HepG2 (cell line): ENCODE data around the gene RPH3AL. TPM values are rescaled to one million over a fixed set of nuclear protein-coding genes. Genes with fewer than 3 reads are reported as not detected.

Experiments used
- ARID5B ChIP-seq: IDR thresholded peaks from 2 replicates; pipeline ENCODE4 v1.4.0; 2020; ENCODE audit warnings: mild to moderate bottlenecking, missing genetic modification reagents
- CREB1 ChIP-seq, 2 experiments: fragments of 450-650 bp in 1 of 2; IDR thresholded peaks; 2 replicates each; pipeline ENCODE4 v1.6.1; 2016 to 2017; ENCODE audit warnings: control low read depth in 1 of 2, mild to moderate bottlenecking in 1 of 2, missing compliant biosample characterization in 1 of 2, missing genetic modification characterization in 1 of 2
- ETS1 ChIP-seq: sonication (generic); formaldehyde crosslinking; IDR thresholded peaks from 2 replicates; pipeline ENCODE4 v1.4.0; 2020; ENCODE audit warnings: missing genetic modification reagents
- HOXA5 ChIP-seq: sonication (generic); formaldehyde crosslinking; IDR thresholded peaks from 2 replicates; pipeline ENCODE4 v1.4.0; 2020; ENCODE audit warnings: missing genetic modification reagents
- KLF11 ChIP-seq: IDR thresholded peaks from 2 replicates; pipeline ENCODE4 v1.6.1; 2016; ENCODE audit warnings: missing compliant biosample characterization
- LCORL ChIP-seq, 2 experiments: fragments of 450-650 bp in 1 of 2; sonication (generic) in 1 of 2; formaldehyde crosslinking in 1 of 2; IDR thresholded peaks; 2 replicates each; pipeline versions ENCODE4 v1.5.0 to v1.6.1; 2017 to 2020; ENCODE audit warnings: antibody characterized with exemption in 1 of 2, missing genetic modification reagents in 1 of 2
- MEIS1 ChIP-seq: sonication (generic); formaldehyde crosslinking; IDR thresholded peaks from 2 replicates; pipeline ENCODE4 v1.9.0; 2021; ENCODE audit warnings: mild to moderate bottlenecking, missing genetic modification reagents, moderate library complexity, borderline replicate concordance
- PREB ChIP-seq: sonication (generic); formaldehyde crosslinking; IDR thresholded peaks from 2 replicates; pipeline ENCODE4 v1.4.0; 2020; ENCODE audit warnings: missing genetic modification reagents
- REPIN1 ChIP-seq: sonication (generic); formaldehyde crosslinking; IDR thresholded peaks from 2 replicates; pipeline ENCODE4 v1.8.0; 2022; ENCODE audit warnings: missing genetic modification reagents, low read depth, mild to moderate bottlenecking, borderline replicate concordance
- SIN3A ChIP-seq: IDR thresholded peaks from 2 replicates; pipeline ENCODE4 v1.6.1; 2011; ENCODE audit warnings: low read depth, mild to moderate bottlenecking, control low read depth, low read length, borderline replicate concordance
- SMC3 ChIP-seq: IDR thresholded peaks from 2 replicates; pipeline ENCODE4 v1.6.1; 2011; ENCODE audit warnings: low read length, improper control_type of control experiment
- SRSF1 ChIP-seq: fragments of 200-400 bp; formaldehyde crosslinking; optimal IDR thresholded peaks from 2 replicates; pipeline ENCODE3; 2017; ENCODE audit warnings: mild to moderate bottlenecking, low read depth, low read length, moderate library complexity
- ZBTB33 ChIP-seq: sonication (generic); formaldehyde crosslinking; IDR thresholded peaks from 2 replicates; pipeline ENCODE4 v1.4.0; 2020; ENCODE audit warnings: missing genetic modification reagents
- ZBTB34 ChIP-seq: sonication (generic); formaldehyde crosslinking; IDR thresholded peaks from 2 replicates; pipeline ENCODE4 v1.8.0; 2022; ENCODE audit warnings: mild to moderate bottlenecking, missing genetic modification reagents
- ZNF10 ChIP-seq: sonication (generic); formaldehyde crosslinking; IDR thresholded peaks from 2 replicates; pipeline ENCODE4 v1.4.0; 2020; ENCODE audit warnings: mild to moderate bottlenecking, low read depth, missing genetic modification reagents, borderline replicate concordance
- ZNF17 ChIP-seq: sonication (generic); formaldehyde crosslinking; IDR thresholded peaks from 2 replicates; pipeline ENCODE4 v1.5.0; 2020; ENCODE audit warnings: mild to moderate bottlenecking, missing genetic modification reagents
- ZNF326 ChIP-seq: sonication (generic); formaldehyde crosslinking; IDR thresholded peaks from 2 replicates; pipeline ENCODE4 v1.4.0; 2020; ENCODE audit warnings: missing genetic modification reagents, borderline replicate concordance
- ZNF614 ChIP-seq: IDR thresholded peaks from 2 replicates; pipeline ENCODE4 v1.6.1; 2018; ENCODE audit warnings: missing biosample characterization, missing genetic modification reagents, inconsistent platforms, borderline replicate concordance
- polyA plus RNA-seq, 8 experiments: library from polyadenylated mRNA; depleted of rRNA in 3 of 8; stranded (reverse) in 7 of 8; unstranded in 1 of 8; fragments of >200 nt; fragmentation: Illumina TruSeq in 4 of 8; extraction: Trizol in 4 of 8; gene quantifications; 2 replicates each; pipeline versions ENCODE4 v1.2.1 to v1.2.3, GENCODE V29; 2011 to 2016; ENCODE audit warnings: low read depth in 4 of 8, missing spikeins in 1 of 8, mixed read lengths in 1 of 8; ENCODE audit not compliant: insufficient read depth in 1 of 8
- total RNA-seq, 5 experiments: library from RNA; depleted of rRNA; stranded (reverse); fragments of >200 nt; fragmentation: Illumina TruSeq; extraction: Trizol; gene quantifications; 2 replicates each; pipeline ENCODE4 v1.2.3, GENCODE V29; 2016; ENCODE audit warnings: low read depth in 1 of 5

RPH3AL gene
- total and polyA plus RNA-seq, 2 of the 13 experiments (the other 11 are each of a cell fraction or from before 2014, with no cell fraction given), result 7.8 to 16.4 TPM

- TF ChIP-seq ETS1 (0 out of 2 replicates have a peak, but pooled peaks have one; percentile 44), ZNF614 (CRISPR knock-in tag) (no peak), MEIS1 (CRISPR knock-in tag) (peak; percentile 34; the same call in 1 of the 2 replicates), ARID5B (peak; percentile 48), SRSF1 (no peak), ZNF10 (no peak), ZBTB34 (CRISPR knock-in tag) (no peak), REPIN1 (CRISPR knock-in tag) (peak; percentile 16; the same call in 1 of the 2 replicates), SMC3 (no peak), CREB1 (IDR thresholded peaks at IDR 0.05) (no peak), CREB1 (CRISPR knock-in tag; IDR thresholded peaks at IDR 0.05) (no peak), KLF11 (CRISPR knock-in tag) (no peak), LCORL (IDR thresholded peaks at IDR 0.05) (no peak), LCORL (CRISPR knock-in tag; IDR thresholded peaks at IDR 0.05) (peak; percentile 79), HOXA5 (CRISPR knock-in tag) (no peak), SIN3A (no peak), ZNF326 (CRISPR knock-in tag) (no peak), PREB (CRISPR knock-in tag) (no peak), ZBTB33 (CRISPR knock-in tag) (no peak), ZNF17 (CRISPR knock-in tag) (no peak)
Measured at GRCh38 chr17:193841-194806, 158.5 kb downstream of the RPH3AL start (continued).
